Measurements from ENCODE around the gene LRRIQ1.
"Not testable (repeated sequence)": the region's sequence is repeated elsewhere in the genome, so short reads cannot be mapped to it uniquely, and the experiment has no call there.

LRRIQ1 gene

DNA sequence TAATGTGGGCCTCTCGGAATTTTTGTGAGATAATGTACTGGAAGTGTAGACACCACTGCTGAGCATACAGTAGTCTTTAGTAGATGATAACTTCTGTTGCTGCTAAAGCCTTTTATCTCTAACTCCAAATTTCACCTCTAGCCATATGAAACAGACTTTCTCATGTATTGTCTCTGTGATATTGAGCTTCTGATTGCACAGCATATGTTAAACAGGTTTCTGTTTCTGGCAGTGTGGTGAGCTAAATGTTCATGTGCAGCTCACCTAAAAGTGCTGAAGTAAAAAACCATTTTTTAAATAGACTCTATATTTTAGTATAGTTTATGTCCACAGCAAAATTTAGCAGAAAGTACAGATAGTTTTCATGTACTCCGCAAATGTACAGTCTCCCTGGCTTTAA is 154.6 kb downstream of the LRRIQ1 start:
- no peak for DNase-seq

DNA sequence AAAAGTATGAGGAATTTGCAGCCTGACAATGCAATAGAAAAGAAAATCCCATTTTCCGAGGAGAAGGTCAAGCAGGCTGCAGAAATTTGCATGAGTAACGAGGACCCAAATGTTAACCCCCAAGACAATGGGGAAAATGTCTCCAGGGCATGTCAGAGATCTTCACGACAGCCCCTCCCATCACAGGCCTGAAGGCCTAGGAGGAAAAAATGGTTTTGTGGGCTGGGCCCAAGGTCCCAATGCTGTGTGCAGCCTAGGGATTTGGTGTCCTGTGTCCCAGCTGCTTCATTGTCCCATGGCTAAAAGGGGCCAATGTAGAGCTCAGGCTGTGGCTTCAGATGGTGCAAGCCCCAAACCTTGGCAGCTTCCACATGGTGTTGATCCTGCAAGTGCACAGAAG is 167.7 kb downstream of the LRRIQ1 start:
- not testable (repeated sequence) for DNase-seq

GRCh38 chr12:85206543-85206942 is 170.4 kb downstream of the LRRIQ1 start:
- DNase-seq = no peak

DNA sequence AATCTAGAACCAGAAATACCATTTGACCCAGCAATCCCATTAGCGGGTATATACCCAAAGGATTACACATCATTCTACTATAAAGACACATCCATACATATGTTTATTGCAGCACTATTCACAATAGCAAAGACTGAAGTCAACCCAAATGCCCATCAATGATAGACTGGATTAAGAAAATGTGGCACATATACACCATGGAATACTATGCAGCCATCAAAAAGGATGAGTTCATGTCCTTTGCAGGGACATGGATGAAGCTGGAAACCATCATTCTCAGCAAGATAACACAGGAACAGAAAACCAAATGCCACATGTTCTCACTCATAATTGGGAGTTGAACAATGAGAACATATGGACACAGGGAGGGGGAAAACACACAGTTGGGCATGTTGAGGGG is 188.2 kb downstream of the LRRIQ1 start:
- DNase-seq = not testable (repeated sequence)

GRCh38 chr12:85225501-85225900 is 189.3 kb downstream of the LRRIQ1 start:
- DNase-seq = no peak

DNA sequence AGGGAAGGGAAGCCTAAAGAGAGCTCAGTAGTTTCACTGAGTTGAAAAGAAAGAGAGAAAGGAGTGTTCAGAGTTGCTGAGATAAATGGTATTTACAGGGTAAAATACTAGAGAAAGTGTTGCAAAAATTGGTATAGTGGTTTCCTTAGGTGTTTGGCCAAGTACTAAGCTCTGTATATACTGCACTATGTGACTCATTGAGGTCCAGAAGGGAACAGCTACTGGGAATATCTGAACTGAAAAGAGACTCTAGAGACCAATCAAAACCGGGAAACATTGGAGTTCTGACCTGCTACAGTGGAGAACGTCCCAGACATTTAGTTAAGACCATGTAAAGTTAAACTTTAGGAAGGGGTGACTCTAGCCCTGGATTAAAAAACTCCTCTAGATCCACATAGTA is 201.2 kb downstream of the LRRIQ1 start:
- no peak for DNase-seq

DNA sequence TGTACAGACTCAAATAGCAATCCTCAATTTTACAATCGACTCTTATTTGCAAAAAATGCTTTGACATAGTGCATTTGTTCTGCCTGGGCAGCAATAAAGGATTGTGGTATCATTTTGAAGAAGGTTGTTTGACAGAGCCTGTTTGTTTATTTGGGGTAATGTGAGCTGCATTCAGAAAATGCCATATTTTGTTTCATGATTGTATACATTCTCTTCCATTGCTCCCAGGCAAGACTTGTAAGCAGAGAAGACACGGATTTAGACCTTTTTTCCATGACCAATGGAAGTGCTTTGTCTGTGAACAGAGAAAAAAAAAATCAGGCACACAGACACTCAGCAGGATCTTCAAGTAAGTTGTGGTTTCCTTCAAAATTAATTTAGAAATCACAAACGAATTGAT is 208.4 kb downstream of the LRRIQ1 start:
- DNase-seq = no peak

GRCh38 chr12:85253853-85254252 is 217.7 kb downstream of the LRRIQ1 start:
- DNase-seq = no peak

- DNase-seq = no peak
Measured at GRCh38 chr12:85257671-85258070, 221.5 kb downstream of the LRRIQ1 start.

GRCh38 chr12:85260447-85260846 is 224.3 kb downstream of the LRRIQ1 start:
- no peak for DNase-seq

DNA sequence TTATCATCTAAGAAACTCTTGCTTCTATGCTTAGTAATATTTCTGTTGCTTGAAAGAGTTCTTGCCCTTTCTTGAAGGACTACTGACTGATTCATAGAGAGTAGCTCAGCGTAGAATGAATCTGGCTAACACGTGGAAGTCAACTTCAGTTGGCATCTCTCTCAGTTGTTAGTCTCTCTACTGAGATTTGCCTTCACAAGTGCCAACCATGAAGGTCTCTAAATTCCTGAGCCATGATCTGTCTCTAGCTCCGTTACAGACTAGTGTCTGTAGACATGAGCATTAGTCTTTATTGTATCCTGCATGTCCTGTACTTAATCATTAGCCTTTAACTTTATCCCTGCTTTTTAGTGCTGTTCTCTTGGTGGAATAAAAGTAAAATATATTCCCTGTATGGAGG is 224.7 kb downstream of the LRRIQ1 start:
- no peak for DNase-seq

DNA sequence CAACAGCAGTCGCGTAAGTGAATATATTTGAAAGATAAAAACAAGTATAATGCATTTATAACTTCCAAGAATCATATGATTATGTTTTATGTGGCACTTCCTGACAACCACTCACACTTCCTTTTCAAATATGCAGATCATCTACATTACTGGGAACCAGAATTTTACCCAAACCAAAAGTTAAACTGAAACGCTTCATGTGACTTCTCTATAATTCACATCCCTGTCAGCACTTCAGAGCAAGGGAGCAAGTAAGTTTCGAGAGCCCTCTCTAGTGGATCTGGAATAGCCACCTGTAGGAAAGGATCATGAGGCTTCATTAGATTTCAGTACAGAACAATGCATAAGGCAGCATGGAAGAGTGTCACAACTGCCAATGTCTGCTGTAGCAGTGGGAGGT is 230.2 kb downstream of the LRRIQ1 start:
- DNase-seq = no peak

DNA sequence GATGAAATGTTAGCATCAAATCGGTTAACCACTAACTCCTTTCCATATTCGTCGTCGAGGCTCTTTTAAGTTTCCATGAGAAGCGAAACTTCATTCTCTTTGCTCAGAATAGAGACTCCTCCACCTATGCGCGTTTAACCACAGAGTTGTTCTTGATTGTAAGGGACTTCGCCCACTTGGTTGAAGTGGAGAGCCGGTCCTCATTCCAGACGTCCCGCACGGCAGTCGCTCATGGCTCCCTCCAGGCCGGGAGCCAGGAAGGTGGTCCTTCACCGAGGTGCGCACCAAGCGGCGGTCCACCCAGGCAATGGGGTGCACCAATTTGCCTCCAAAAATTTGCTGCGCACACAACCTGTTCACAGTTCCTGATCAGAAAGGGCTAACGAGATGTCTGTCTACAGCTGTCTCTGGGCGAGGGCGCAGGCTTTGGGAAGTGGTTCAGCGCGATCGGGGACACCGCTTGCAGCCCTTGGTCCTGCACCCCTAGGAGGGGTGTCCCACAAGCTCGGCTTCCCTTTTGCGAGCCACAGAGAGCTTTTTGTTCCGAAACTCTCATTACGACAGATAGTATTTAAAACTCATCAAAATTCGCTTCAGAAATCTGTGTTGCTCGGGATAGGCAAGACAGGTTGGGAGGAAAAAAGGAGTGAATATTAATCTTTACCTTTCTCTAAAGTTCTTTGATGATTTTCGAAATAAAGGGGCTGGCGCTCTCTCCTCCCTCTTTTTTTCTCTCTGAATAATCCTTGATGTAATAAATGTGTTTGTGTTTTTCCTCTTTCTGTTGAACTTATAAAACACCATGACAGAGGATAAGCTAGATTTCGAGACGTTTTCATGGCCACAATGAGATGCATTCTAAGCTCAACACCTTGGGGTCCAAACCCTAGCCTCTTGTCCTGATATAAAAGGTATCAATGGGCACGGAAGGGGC is 237.5 kb downstream of the LRRIQ1 start:
- no peak for DNase-seq

GRCh38 chr12:85274315-85274651 is 238.1 kb downstream of the LRRIQ1 start:
- no peak for DNase-seq

GRCh38 chr12:85275374-85275773 is 239.2 kb downstream of the LRRIQ1 start:
- no peak for DNase-seq

DNA sequence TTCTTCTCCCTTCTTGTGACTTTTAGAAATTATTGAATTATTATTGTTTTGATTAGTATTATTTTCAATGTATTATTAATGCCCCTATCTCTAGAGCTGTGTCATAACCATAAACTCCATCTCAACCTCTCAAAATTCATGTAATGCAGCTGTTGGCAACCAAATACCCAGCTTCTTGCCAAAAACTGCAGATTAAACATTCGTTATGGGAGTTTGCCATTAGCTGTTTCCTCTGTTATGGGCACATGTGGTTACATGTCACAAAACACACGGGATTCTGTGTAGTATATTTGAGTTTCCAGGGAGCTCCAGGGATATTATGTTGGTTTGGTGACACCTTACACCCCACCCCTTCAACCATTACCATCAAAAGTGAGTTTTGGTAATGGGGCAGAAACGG is 241.0 kb downstream of the LRRIQ1 start:
- no peak for DNase-seq

DNA sequence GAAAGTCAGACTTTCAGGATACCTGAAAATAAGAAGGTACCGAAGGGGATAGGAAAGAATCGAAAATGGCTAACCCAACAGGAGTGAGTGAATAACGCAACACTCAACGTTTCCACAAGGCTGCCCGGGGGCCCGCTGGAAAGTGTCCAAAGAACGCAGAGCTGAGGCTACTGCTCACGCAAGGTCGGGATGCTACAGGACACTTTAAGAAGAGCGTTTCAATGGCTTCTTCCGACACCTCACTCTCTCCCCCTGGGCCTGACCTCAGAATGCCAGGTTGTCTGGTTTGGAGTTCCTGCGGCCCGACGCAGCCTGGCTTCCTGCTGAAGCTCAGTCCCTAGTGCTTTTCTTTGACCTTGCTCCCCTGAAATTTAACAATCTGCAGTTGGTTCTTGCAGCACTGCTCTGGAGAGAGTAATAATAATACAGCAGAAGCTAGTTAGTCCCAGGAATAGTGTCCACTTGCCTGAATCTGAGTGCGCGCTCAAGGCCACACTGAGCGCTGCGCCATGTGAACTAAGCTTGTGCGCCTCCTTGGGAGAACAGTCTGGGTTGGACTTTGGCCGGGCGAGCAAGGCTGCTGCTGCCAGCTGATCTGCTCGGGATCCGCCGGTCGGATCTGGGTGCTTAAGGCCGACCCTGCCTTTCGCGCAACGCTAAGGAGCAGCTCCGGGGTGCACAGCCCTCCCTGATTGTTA is 241.9 kb downstream of the LRRIQ1 start:
- no peak for DNase-seq

GRCh38 chr12:85278598-85279448 is 242.7 kb downstream of the LRRIQ1 start:
- no peak for DNase-seq

GRCh38 chr12:85279449-85280164 is 243.5 kb downstream of the LRRIQ1 start:
- DNase-seq = no peak

GRCh38 chr12:85280165-85280983 is 244.2 kb downstream of the LRRIQ1 start, which contains the start of gene ALX1:
TSS of gene ALX1 (plus strand) at chr12:85280220. CDS start at chr12:85280262, 42 bp downstream.
- no peak for DNase-seq

DNA sequence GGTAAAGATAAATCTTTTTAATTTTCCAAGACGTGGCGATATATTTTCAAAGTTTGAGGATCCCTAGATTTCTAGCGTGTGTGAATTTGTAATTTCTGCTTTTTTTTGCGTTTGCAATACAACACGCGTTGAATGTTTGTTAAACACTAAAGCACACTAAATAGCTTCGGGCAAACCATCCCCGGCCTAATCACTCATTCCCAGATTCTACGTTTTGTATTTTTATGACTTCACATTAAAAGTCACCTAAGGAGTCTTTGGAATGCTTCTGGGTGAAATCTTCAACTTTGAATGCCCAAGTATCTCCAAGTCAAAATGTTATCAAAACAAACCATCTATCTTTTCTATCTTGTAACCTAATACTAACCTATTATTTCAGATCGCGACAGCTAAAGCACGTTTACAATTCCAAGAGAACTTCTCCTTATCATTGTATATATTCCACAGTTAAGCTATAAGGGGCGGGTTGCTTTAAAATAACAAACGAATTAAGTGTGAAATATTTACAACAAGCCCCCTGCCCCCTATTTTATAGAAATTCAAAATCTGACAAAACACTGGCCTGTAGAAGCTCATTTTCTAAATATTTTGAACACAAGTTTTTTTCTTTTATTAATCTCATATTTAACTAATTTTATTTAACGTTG is 245.0 kb downstream of the LRRIQ1 start:
- no peak for DNase-seq

Data from SIG-M5 (cell line).